CD4-positive, CD25-positive, alpha-beta regulatory T cell (primary cell): ENCODE data around the gene KRTAP10-7. TPM values are rescaled to one million over a fixed set of nuclear protein-coding genes. Genes with fewer than 3 reads are reported as not detected.
"Not testable (repeated sequence)": the region's sequence is repeated elsewhere in the genome, so short reads cannot be mapped to it uniquely, and the experiment has no call there.

Experiments used
- ATAC-seq, 2 donors: fragments of 150-1000 bp; cut with Tn5 transposase; one replicate each; pipeline ENCODE4 v1.10.0; 2021; ENCODE audit warnings: low read depth in 2 of 2, moderate number of reproducible peaks in 2 of 2, moderate library complexity in 1 of 2
- DNase-seq, 3 donors: peaks; one replicate each; pipeline versions ENCODE4 v3.0.0 to v3.0.0-alpha.2; 2012 to 2022; ENCODE audit warnings: mixed read lengths in 1 of 3
- H3K27ac ChIP-seq: one replicate; pipeline ENCODE4 v1.7.0; 2013; ENCODE audit warnings: mild to moderate bottlenecking, low read length; ENCODE audit not compliant: insufficient read depth, poor library complexity, severe bottlenecking
- H3K27me3 ChIP-seq: one replicate; pipeline ENCODE4 v1.7.0; 2013; ENCODE audit warnings: low read length; ENCODE audit not compliant: control insufficient read depth, insufficient read depth
- H3K36me3 ChIP-seq: one replicate; pipeline ENCODE4 v1.7.0; 2013; ENCODE audit warnings: mild to moderate bottlenecking, low read length, moderate library complexity; ENCODE audit not compliant: control insufficient read depth, insufficient read depth
- H3K4me1 ChIP-seq: 2 replicates; pipeline ENCODE4 v1.7.0; 2013; ENCODE audit warnings: mild to moderate bottlenecking, low read length; ENCODE audit not compliant: insufficient read depth, control insufficient read depth, poor library complexity, severe bottlenecking
- H3K4me3 ChIP-seq: one replicate; pipeline ENCODE4 v1.7.0; 2013; ENCODE audit warnings: low read depth, mild to moderate bottlenecking, low read length, moderate library complexity
- H3K9me3 ChIP-seq, 2 experiments: 1 replicate in 1 of 2; 2 replicates in 1 of 2; pipeline ENCODE4 v1.7.0; 2013; ENCODE audit warnings: low read length in 2 of 2, mild to moderate bottlenecking in 1 of 2, moderate library complexity in 1 of 2; ENCODE audit not compliant: control insufficient read depth in 2 of 2
- H3K27ac Mint-ChIP-seq, 3 donors: one replicate each; pipeline ENCODE4 v1.8.0; 2020 to 2022; ENCODE audit warnings: mild to moderate bottlenecking in 3 of 3, mixed read lengths in 3 of 3, moderate library complexity in 2 of 3
- H3K27me3 Mint-ChIP-seq: one replicate; pipeline ENCODE4 v1.8.0; 2022; ENCODE audit warnings: mild to moderate bottlenecking, mixed read lengths
- H3K36me3 Mint-ChIP-seq: one replicate; pipeline ENCODE4 v1.8.0; 2020; ENCODE audit warnings: mixed read lengths
- H3K4me1 Mint-ChIP-seq, 4 donors: one replicate each; pipeline ENCODE4 v1.8.0; 2020 to 2022; ENCODE audit warnings: mixed read lengths in 4 of 4, mild to moderate bottlenecking in 1 of 4
- H3K4me3 Mint-ChIP-seq, 4 donors: one replicate each; pipeline ENCODE4 v1.8.0; 2020 to 2022; ENCODE audit warnings: mild to moderate bottlenecking in 4 of 4, mixed read lengths in 4 of 4, moderate library complexity in 3 of 4
- H3K9me3 Mint-ChIP-seq, 7 donors: one replicate each; pipeline ENCODE4 v1.8.0; 2020 to 2022; ENCODE audit warnings: mixed read lengths in 7 of 7, mild to moderate bottlenecking in 3 of 7, moderate library complexity in 2 of 7
- polyA plus RNA-seq, 4 donors: library from polyadenylated mRNA; unstranded; fragments of 300-500 nt; fragmentation: Illumina TruSeq; gene quantifications; one replicate each; pipeline ENCODE4 v1.2.3, GENCODE V29; 2021
- total RNA-seq: library from RNA; stranded (reverse); gene quantifications from one replicate; pipeline ENCODE4 v1.2.3, GENCODE V29; 2022

The KRTAP10-7 gene, protein sequence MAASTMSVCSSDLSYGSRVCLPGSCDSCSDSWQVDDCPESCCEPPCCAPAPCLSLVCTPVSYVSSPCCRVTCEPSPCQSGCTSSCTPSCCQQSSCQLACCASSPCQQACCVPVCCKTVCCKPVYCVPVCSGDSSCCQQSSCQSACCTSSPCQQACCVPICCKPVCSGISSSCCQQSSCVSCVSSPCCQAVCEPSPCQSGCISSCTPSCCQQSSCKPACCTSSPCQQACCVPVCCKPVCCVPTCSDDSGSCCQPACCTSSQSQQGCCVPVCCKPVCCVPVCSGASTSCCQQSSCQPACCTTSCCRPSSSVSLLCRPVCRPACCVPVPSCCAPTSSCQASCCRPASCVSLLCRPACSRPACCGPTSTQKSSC
- total RNA-seq (not detected), polyA plus RNA-seq (not detected)

DNA sequence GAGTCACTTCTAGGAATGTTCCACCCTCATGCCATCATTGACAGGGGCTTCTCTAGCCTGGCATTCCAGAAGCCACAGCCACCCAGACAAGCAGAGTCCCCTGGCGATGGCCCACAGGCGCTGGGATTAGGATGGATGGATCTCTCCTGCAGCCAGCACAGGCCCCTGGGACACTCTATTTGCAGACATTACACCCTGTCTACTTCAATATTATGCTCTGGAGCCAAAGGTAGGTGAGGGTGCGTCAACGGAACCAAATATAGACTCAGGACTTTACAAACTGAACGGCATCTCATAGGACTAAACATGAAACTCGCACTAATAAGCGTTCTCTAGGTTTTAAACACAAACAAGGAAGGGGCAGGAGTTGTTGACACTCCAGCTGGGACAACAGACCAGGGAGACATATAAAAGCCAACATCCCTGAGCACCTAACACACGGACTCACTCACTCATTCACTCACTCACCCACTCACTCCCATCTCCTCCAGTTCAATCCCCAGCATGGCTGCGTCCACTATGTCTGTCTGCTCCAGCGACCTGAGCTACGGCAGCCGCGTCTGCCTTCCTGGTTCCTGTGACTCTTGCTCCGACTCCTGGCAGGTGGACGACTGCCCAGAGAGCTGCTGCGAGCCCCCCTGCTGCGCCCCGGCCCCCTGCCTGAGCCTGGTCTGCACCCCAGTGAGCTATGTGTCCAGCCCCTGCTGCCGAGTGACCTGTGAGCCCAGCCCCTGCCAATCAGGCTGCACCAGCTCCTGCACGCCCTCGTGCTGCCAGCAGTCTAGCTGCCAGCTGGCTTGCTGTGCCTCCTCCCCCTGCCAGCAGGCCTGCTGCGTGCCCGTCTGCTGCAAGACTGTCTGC lies at the start of gene KRTAP10-7:
Gene KRTAP10-7, plus strand, starts transcription at position 480 of the 861 bp plus-strand sequence. Its CDS starts 25 bp downstream, at position 505.
- H3K36me3 ChIP-seq, H3K36me3 Mint-ChIP-seq, DNase-seq, H3K27me3 ChIP-seq, H3K9me3 ChIP-seq, H3K27ac ChIP-seq, H3K4me1 ChIP-seq, H3K9me3 Mint-ChIP-seq, H3K4me3 Mint-ChIP-seq, H3K4me1 Mint-ChIP-seq, H3K4me3 ChIP-seq, ATAC-seq: not testable (repeated sequence)
- Mint-ChIP-seq H3K27me3 (peaks cover 46% of the 10 kb centered on the region), H3K27ac (peak within 1 kb of the TSS in 1 of 3 donors; percentile 30)

- peaks cover 11 to 33% (median 18%) of the 10 kb centered on the region in 4 donors for H3K4me1 Mint-ChIP-seq
- no peak overlapping the region for H3K4me3 ChIP-seq
- no peaks in the 10 kb centered on the region for H3K27me3 ChIP-seq
- H3K9me3 Mint-ChIP-seq, result peaks cover 0 to 25% (median 12%) of the 10 kb centered on the region in 7 donors
- peaks cover 7% of the 10 kb centered on the region for H3K27me3 Mint-ChIP-seq
- ATAC-seq (no peak), DNase-seq (no peak)
- H3K36me3 ChIP-seq, result no peaks in the 10 kb centered on the region
- peaks cover 19% of the 10 kb centered on the region for H3K36me3 Mint-ChIP-seq
- H3K27ac Mint-ChIP-seq, result peak overlapping the region in 2 of 3 donors; percentile 58 to 67
- H3K9me3 ChIP-seq, result peaks cover 4 to 6% of the 10 kb centered on the region in 2 experiments
- H3K4me3 Mint-ChIP-seq, result no peak overlapping the region
- H3K27ac ChIP-seq, result no peak overlapping the region
- peaks cover 15% of the 10 kb centered on the region for H3K4me1 ChIP-seq
Observed at GRCh38 chr21:44550807-44551206, 49.6 kb upstream of the KRTAP10-7 start.

- Histone ChIP-seq H3K9me3 (peaks cover 2 to 6% of the 10 kb centered on the region in 2 experiments), H3K27ac (no peak within 1 kb of the TSS), H3K4me1 (peaks cover 15% of the 10 kb centered on the region), H3K4me3 (no peak within 1 kb of the TSS), H3K36me3 (no peaks in the 10 kb centered on the region), H3K27me3 (no peaks in the 10 kb centered on the region)
- ATAC-seq (no peak), DNase-seq (no peak)
- Mint-ChIP-seq H3K27ac (peak within 1 kb of the TSS in 2 of 3 donors; percentile 58 to 67), H3K4me3 (no peak within 1 kb of the TSS), H3K36me3 (peaks cover 19% of the 10 kb centered on the region), H3K4me1 (peaks cover 11 to 33% (median 18%) of the 10 kb centered on the region in 4 donors), H3K27me3 (peaks cover 7% of the 10 kb centered on the region), H3K9me3 (peaks cover 0 to 25% (median 8%) of the 10 kb centered on the region in 7 donors)
Observed at GRCh38 chr21:44551340-44551961, 48.9 kb upstream of the KRTAP10-7 start, which contains the start of gene KRTAP10-2. TSS of gene KRTAP10-2 (minus strand) at chr21:44551505. CDS start at chr21:44551458, 47 bp downstream.

DNA sequence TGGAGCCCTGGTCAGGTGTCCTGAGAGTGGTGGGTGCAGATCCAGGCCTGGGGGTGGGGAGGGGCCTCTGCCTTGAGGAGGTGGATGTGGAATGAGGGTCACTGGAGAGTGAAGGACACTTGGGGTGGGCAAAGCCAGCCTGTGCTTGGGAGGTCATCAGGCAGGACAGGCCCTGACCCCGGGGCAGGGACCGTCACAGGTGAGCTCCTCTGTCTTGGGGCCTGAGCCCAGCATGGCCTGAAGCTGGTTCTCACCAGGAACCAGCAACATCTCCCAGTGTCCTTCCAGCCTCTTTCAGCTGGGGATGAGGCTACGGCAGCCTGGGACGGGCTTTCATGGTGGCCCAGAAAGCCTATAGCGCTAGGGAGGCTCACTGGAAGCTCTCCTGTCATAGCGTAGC lies 48.3 kb upstream of the KRTAP10-7 start:
- no peak for ATAC-seq
- H3K27me3 Mint-ChIP-seq, result peaks cover 7% of the 10 kb centered on the region
- no peaks in the 10 kb centered on the region for H3K27me3 ChIP-seq
- H3K27ac Mint-ChIP-seq, result no peak overlapping the region
- H3K4me3 Mint-ChIP-seq, result no peak overlapping the region
- H3K36me3 ChIP-seq, result no peaks in the 10 kb centered on the region
- H3K4me1 Mint-ChIP-seq, result peaks cover 7 to 26% (median 14%) of the 10 kb centered on the region in 4 donors
- H3K4me3 ChIP-seq, result no peak overlapping the region
- no peak overlapping the region for H3K27ac ChIP-seq
- H3K36me3 Mint-ChIP-seq, result peaks cover 13% of the 10 kb centered on the region
- peaks cover 0 to 19% (median 5%) of the 10 kb centered on the region in 7 donors for H3K9me3 Mint-ChIP-seq
- DNase-seq, result no peak
- no peaks in the 10 kb centered on the region for H3K9me3 ChIP-seq
- peaks cover 13% of the 10 kb centered on the region for H3K4me1 ChIP-seq

GRCh38 chr21:44552681-44553080 lies 47.7 kb upstream of the KRTAP10-7 start:
- DNase-seq (no peak), ATAC-seq (no peak)
- H3K4me3 ChIP-seq, result no peak overlapping the region
- Mint-ChIP-seq H3K4me1 (peaks cover 2 to 20% (median 9%) of the 10 kb centered on the region in 4 donors), H3K27me3 (peaks cover 2% of the 10 kb centered on the region), H3K4me3 (no peak overlapping the region), H3K27ac (no peak overlapping the region), H3K9me3 (peaks cover 0 to 13% (median 4%) of the 10 kb centered on the region in 7 donors), H3K36me3 (peaks cover 12% of the 10 kb centered on the region)
- H3K36me3 ChIP-seq, result no peaks in the 10 kb centered on the region
- no peaks in the 10 kb centered on the region for H3K9me3 ChIP-seq
- no peak overlapping the region for H3K27ac ChIP-seq
- H3K27me3 ChIP-seq, result no peaks in the 10 kb centered on the region
- peaks cover 7% of the 10 kb centered on the region for H3K4me1 ChIP-seq

- H3K27me3 ChIP-seq, result no peaks in the 10 kb centered on the region
- Mint-ChIP-seq H3K36me3 (peaks cover 5% of the 10 kb centered on the region), H3K4me1 (no peaks in the 10 kb centered on the region), H3K27me3 (no peaks in the 10 kb centered on the region), H3K27ac (no peak overlapping the region), H3K9me3 (peaks cover 0 to 13% (median 3%) of the 10 kb centered on the region in 7 donors), H3K4me3 (no peak overlapping the region)
- ATAC-seq (no peak), DNase-seq (no peak)
- H3K9me3 ChIP-seq, result peaks cover 0 to 3% of the 10 kb centered on the region in 2 experiments
- no peaks in the 10 kb centered on the region for H3K4me1 ChIP-seq
- H3K36me3 ChIP-seq, result no peaks in the 10 kb centered on the region
- H3K27ac ChIP-seq, result no peak overlapping the region
- no peak overlapping the region for H3K4me3 ChIP-seq
Observed at GRCh38 chr21:44555200-44555875, 45.1 kb upstream of the KRTAP10-7 start.

DNA sequence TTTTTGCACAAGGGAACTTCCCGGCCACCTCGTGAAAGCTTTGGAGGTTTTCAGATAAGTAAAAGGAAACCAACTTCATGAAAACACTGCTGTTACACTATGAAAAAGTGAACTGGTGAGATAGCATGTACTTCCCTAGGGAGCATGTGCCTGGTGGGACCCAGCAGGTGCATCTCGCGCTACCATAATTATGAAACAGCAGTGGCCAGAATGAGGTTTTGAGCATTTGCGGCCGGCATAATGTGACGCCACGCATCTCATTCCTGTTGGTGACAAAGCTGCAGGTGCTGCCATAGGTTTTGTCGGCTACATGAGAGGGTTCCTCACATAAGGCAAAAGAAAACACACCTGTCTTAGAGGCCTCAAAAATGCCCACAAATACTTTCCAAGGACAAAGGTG lies 43.5 kb upstream of the KRTAP10-7 start:
- Histone ChIP-seq H3K9me3 (peaks cover 0 to 3% of the 10 kb centered on the region in 2 experiments), H3K27ac (no peak overlapping the region), H3K36me3 (no peaks in the 10 kb centered on the region), H3K27me3 (no peaks in the 10 kb centered on the region), H3K4me1 (no peaks in the 10 kb centered on the region), H3K4me3 (no peak overlapping the region)
- no peak overlapping the region for H3K4me3 Mint-ChIP-seq
- no peaks in the 10 kb centered on the region for H3K4me1 Mint-ChIP-seq
- H3K27me3 Mint-ChIP-seq, result no peaks in the 10 kb centered on the region
- peaks cover 6% of the 10 kb centered on the region for H3K36me3 Mint-ChIP-seq
- H3K9me3 Mint-ChIP-seq, result peaks cover 0 to 22% (median 7%) of the 10 kb centered on the region in 7 donors
- ATAC-seq, result no peak
- no peak overlapping the region for H3K27ac Mint-ChIP-seq
- no peak for DNase-seq
